ENCODE data around the gene FAM53A.

FAM53A gene

GRCh38 chr4:1683736-1684505 is at the start of gene FAM53A:
FAM53A (minus strand) TSS chr4:1684313; CDS start chr4:1668741, 15,572 bp downstream.
- DNase-seq (ENCODE audit: low spot score), result peak; percentile 92

GRCh38 chr4:1732911-1733310 is 48.8 kb upstream of the FAM53A start:
- DNase-seq (ENCODE audit: low spot score), result no peak

- DNase-seq (ENCODE audit: low spot score), result peak; percentile 20
Observed at GRCh38 chr4:1731180-1731579, 47.1 kb upstream of the FAM53A start.

GRCh38 chr4:1730532-1731135 is 46.5 kb upstream of the FAM53A start:
- DNase-seq (ENCODE audit: low spot score), result no peak

- DNase-seq (ENCODE audit: low spot score), result no peak
Observed at GRCh38 chr4:1728061-1728980, 44.2 kb upstream of the FAM53A start.

- no peak for DNase-seq (ENCODE audit: low spot score)
Observed at GRCh38 chr4:1727117-1728031, 43.3 kb upstream of the FAM53A start.

- DNase-seq (ENCODE audit: low spot score), result peak; percentile 92
Observed at GRCh38 chr4:1726146-1726934, 42.2 kb upstream of the FAM53A start.

- no peak for DNase-seq (ENCODE audit: low spot score)
Observed at GRCh38 chr4:1725521-1725920, 41.4 kb upstream of the FAM53A start.

- peak; percentile 52 for DNase-seq (ENCODE audit: low spot score)
Observed at GRCh38 chr4:1723131-1723801, 39.2 kb upstream of the FAM53A start.

- no peak for DNase-seq (ENCODE audit: low spot score)
Observed at GRCh38 chr4:1722551-1723118, 38.5 kb upstream of the FAM53A start.

- no peak for DNase-seq (ENCODE audit: low spot score)
Observed at GRCh38 chr4:1721666-1722550, 37.8 kb upstream of the FAM53A start.

- peak; percentile 97 for DNase-seq (ENCODE audit: low spot score)
Observed at GRCh38 chr4:1721003-1721665, 37.0 kb upstream of the FAM53A start, which contains the start of the genes TACC3 and TMEM129. TACC3 (plus strand) TSS chr4:1721521; CDS start chr4:1723422, 1,901 bp downstream. TMEM129 (minus strand) TSS chr4:1721323; CDS start chr4:1720837, 486 bp downstream.

- peak; percentile 27 for DNase-seq (ENCODE audit: low spot score)
Observed at GRCh38 chr4:1720163-1720983, 36.3 kb upstream of the FAM53A start.

GRCh38 chr4:1718095-1718850 is 34.2 kb upstream of the FAM53A start:
- no peak for DNase-seq (ENCODE audit: low spot score)

- no peak for DNase-seq (ENCODE audit: low spot score)
Observed at GRCh38 chr4:1717129-1718094, 33.3 kb upstream of the FAM53A start.

Data from CD4-positive, alpha-beta T cell treated with Interleukin-2 at 100 ng/mL for 4 hours (primary cell).